ENCODE results near the gene ZBTB7B.

DNA sequence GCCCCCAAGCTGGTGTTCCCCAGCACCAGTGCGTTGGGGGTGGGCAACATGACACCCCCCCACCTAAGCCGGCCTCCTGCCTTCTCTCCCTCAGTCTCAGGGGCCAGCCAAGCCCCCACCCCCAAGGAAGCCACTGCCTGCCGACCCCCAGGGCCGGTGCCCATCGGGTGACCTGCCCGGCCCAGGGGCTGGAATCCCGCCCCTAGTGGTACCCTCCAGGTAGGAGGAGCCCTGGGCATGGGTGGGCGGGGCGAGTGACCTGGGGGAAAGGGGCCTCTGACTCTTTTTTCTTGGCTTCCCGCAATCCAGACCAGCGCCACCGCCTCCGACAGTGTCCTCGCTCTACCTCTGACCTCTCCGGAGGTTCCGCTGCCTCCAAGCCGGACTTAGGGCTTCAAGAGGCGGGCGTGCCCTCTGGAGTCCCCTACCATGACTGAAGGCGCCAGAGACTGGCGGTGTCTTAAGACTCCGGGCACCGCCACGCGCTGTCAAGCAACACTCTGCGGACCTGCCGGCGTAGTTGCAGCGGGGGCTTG lies 59.6 kb downstream of the ZBTB7B start:
- TF ChIP-seq ZNF121 (tag by site-specific recombination; IDR thresholded peaks at IDR 0.05) (no peak), ZNF48 (tag by site-specific recombination; IDR thresholded peaks at IDR 0.05) (no peak), ZNF274 (IDR thresholded peaks at IDR 0.05; ENCODE audit: low read length) (no peak), ZNF274 (tag by site-specific recombination; IDR thresholded peaks at IDR 0.05; ENCODE audit: borderline replicate concordance) (no peak), TCF7L2 (IDR thresholded peaks at IDR 0.05; ENCODE audit: borderline replicate concordance, low read depth, low read length) (no peak), ZNF624 (tag by site-specific recombination; IDR thresholded peaks at IDR 0.05) (no peak), ZNF791 (tag by site-specific recombination; IDR thresholded peaks at IDR 0.05) (no peak), ZNF768 (tag by site-specific recombination; IDR thresholded peaks at IDR 0.05) (no peak), ZNF843 (tag by site-specific recombination; IDR thresholded peaks at IDR 0.05) (no peak), ZNF37A (tag by site-specific recombination; IDR thresholded peaks at IDR 0.05) (no peak), WT1 (tag by site-specific recombination; IDR thresholded peaks at IDR 0.05) (no peak), ZNF302 (tag by site-specific recombination; IDR thresholded peaks at IDR 0.05; ENCODE audit: low read depth) (no peak)
- TF ChIP-seq, protein P1, sequence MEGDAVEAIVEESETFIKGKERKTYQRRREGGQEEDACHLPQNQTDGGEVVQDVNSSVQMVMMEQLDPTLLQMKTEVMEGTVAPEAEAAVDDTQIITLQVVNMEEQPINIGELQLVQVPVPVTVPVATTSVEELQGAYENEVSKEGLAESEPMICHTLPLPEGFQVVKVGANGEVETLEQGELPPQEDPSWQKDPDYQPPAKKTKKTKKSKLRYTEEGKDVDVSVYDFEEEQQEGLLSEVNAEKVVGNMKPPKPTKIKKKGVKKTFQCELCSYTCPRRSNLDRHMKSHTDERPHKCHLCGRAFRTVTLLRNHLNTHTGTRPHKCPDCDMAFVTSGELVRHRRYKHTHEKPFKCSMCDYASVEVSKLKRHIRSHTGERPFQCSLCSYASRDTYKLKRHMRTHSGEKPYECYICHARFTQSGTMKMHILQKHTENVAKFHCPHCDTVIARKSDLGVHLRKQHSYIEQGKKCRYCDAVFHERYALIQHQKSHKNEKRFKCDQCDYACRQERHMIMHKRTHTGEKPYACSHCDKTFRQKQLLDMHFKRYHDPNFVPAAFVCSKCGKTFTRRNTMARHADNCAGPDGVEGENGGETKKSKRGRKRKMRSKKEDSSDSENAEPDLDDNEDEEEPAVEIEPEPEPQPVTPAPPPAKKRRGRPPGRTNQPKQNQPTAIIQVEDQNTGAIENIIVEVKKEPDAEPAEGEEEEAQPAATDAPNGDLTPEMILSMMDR (tag by site-specific recombination; IDR thresholded peaks at IDR 0.05): no peak
- TF ChIP-seq, protein P2, sequence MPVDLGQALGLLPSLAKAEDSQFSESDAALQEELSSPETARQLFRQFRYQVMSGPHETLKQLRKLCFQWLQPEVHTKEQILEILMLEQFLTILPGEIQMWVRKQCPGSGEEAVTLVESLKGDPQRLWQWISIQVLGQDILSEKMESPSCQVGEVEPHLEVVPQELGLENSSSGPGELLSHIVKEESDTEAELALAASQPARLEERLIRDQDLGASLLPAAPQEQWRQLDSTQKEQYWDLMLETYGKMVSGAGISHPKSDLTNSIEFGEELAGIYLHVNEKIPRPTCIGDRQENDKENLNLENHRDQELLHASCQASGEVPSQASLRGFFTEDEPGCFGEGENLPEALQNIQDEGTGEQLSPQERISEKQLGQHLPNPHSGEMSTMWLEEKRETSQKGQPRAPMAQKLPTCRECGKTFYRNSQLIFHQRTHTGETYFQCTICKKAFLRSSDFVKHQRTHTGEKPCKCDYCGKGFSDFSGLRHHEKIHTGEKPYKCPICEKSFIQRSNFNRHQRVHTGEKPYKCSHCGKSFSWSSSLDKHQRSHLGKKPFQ (tag by site-specific recombination; IDR thresholded peaks at IDR 0.05): no peak
- TF ChIP-seq, protein P3, sequence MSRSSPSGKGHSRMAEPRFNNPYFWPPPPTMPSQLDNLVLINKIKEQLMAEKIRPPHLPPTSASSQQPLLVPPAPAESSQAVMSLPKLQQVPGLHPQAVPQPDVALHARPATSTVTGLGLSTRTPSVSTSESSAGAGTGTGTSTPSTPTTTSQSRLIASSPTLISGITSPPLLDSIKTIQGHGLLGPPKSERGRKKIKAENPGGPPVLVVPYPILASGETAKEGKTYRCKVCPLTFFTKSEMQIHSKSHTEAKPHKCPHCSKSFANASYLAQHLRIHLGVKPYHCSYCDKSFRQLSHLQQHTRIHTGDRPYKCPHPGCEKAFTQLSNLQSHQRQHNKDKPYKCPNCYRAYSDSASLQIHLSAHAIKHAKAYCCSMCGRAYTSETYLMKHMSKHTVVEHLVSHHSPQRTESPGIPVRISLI (tag by site-specific recombination; IDR thresholded peaks at IDR 0.05): no peak

Data from HEK293 (cell line).